HG03064 (cell line): Measurements from ENCODE around the gene SAMD4B.
"Not testable (repeated sequence)": the region's sequence is repeated elsewhere in the genome, so short reads cannot be mapped to it uniquely, and the experiment has no call there.

Source experiments
- ATAC-seq: cut with Tn5 transposase; IDR thresholded peaks from one replicate; pipeline ENCODE4 v1.9.1; 2021; ENCODE audit warnings: low read depth; ENCODE audit not compliant: unreplicated experiment

SAMD4B gene

DNA sequence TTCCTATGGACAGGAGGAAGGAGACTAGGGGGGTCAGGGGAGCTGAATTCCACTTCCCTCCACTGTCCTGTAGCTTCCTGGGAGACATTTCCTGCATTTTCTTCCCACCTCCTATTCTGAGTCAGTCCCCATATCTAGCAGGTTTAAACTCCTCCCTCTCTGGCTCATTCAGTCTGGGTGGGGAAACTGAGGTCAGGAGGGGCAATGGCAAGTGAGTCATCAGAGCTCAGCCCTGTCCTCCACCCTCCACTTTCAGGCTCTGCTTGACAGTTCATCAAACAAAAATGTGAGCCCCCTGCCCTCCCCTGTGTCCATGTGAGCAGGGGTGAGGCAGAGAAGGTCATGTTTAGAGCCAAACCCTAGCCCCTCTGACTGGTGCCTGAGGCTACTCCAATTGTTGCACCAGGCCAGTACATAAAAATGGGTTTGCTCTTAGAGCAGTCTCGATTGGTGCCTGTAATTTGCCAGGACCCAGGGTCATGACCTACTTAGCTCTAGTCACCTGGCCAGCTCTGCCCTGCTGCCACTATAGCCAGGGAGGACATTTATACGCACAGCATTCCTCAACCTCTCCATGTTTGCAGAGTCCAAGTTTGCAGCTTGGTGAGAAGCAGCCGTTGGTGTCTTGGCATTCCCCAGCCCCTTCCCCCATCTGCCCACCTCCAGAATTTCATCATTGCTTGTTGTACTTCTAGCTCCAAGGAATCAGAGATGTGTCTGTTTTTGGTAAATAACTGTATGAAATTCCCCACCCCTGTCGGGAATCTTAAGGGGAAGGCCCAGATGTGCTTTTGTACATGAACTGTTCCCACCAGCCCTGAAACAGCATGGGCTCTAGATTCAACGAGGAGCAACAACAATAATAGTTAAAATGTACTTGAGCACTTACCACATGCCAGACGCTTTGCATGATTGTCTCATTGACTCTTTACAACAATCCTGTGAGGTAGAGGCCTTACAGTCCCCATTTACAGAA is 20.7 kb downstream of the SAMD4B start:
- ATAC-seq = no peak

DNA sequence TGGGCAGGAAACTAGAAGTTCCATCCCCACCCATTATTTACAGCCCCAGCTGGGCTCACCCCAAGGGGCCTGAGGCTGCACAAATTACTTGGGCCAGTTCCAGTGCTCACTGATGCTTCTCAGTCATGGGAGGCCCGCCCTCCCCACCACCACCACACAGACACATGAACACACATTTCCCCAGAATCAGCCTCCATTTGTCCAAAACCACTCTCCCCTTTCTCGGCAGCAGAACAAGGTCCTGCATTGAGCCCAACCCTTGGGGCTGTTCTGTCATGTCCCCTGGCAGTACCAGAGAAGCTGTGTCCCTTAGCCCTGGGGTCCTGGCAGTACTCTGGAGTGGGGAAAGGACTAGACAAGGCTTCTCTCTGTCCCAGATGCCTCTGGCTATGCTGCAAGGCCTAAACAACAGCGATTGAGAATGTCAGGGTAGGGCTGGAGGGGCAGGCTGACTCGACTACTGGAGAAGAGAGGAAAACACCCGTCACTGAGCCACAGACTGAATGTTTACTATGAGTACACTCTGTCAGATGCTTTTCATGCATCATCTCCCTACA is 21.8 kb downstream of the SAMD4B start:
- ATAC-seq = no peak

- ATAC-seq = no peak
These were observed 23.3 kb downstream of the SAMD4B start for GRCh38 chr19:39365531-39365930.

DNA sequence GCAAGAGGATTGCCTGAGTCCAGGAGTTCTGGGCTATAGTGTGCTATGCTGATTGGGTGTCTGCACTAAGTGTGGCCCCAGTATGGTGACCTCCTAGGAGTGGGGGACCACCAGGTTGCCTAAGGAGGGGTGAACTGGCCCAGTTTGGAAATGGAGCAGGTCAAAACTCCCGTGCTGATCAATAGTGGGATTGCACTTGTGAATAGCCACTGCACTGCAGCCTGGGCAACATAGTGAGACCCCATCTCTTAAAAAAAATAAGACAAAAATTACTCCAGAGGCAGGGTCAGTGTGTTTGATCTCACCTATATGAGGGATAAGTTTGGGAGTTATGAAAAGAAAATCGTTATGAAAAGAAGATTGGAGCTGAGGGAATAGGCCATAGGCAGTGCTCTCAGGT is 27.0 kb downstream of the SAMD4B start:
- ATAC-seq = no peak

GRCh38 chr19:39370735-39371134 is 28.5 kb downstream of the SAMD4B start:
- ATAC-seq = no peak

DNA sequence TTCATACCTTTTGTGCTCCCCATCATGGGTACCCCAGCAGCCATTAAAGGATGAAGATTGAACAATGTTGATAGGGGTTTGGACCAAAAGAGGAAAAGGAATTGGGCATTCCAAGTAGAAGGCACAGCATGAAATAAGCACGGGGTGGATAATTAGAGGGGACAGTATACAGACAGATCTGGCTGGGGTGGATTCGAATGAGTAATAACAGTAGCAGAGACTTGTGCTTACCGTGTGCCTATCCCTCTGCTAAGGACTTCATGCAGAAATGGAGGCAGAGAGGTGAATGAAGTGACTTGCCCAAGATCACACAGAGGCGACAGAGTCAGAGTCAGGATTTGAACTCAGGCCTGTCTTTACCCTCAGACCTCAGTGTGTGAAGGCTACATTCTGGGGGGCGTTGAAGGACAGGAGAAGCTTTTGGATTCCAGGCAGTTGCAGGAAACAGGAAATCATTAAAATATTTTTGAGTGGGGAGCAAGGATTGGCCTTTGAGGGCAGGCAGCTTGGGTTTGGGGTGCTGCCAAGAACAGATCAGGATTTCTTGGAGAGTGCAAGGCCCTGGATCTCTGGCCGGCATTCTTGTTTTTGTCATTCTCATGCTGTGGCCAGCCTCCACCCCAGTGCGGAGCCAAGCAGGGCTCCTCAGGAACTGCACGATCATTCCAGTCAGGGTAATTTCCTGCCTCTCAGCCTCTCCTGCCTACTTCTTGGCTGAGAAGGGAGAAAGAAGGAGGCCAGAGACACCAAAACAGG is 30.0 kb downstream of the SAMD4B start:
- ATAC-seq = no peak

DNA sequence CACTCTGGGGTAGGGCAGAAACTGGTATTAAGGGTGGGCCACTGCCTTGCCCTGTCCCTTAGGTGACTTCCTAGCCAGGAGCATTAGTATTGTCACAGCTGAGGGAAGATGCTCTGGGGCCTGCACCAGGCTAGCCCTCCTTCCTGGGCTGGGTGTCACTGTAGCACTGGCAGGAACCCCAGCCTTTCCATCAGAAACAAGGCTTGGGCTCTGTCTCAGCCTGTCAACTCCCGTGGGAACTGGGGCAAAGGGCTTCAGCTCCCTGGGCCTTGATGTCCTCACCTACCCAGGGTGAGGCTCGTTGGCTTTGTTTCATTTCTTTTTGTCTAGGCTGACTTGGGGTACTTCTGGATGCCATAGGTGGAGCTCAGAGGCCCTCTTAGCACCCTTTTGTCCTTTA is 30.7 kb downstream of the SAMD4B start:
- no peak for ATAC-seq

DNA sequence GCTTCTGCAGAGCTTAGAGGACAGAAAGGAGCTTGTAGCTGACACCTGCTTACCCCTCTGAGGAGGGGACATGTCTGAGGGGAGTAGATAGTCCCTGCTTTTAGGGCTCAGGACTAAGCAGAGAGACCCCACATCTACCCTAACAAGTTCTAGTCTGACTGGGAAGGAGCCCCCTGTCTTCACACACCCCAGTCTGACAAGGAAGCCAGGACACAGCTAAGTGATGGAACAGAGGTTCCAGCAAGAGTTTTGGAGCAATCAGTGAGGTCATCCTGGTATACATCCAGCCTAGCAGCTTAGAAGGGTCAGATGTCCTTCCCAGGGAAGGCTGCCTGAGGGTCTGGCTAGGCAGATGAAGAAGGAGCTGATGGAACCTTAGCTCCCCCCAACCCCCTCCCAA is 33.7 kb downstream of the SAMD4B start:
- no peak for ATAC-seq

- no peak for ATAC-seq
These were observed 35.4 kb downstream of the SAMD4B start for GRCh38 chr19:39377373-39378362.

DNA sequence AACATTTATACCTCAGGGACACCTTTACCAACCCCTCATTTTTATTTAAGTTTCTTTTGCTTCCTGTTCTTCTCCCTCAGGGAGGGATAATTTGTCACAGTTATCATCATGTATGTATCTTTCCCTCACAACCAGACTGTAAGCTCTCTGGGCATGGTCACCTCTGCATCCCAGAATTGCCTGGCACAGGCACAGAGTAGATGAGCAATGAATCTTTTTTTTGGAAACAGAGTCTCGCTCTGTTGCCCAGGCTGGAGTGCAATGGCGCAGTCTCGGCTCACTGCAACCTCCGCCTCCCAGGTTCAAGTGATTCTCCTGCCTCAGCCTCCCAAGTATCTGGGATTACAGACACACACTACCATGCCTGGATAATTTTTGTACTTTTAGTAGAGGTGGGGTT is 37.1 kb downstream of the SAMD4B start:
- not testable (repeated sequence) for ATAC-seq

GRCh38 chr19:39379865-39380396 is 37.7 kb downstream of the SAMD4B start:
- ATAC-seq = no peak

DNA sequence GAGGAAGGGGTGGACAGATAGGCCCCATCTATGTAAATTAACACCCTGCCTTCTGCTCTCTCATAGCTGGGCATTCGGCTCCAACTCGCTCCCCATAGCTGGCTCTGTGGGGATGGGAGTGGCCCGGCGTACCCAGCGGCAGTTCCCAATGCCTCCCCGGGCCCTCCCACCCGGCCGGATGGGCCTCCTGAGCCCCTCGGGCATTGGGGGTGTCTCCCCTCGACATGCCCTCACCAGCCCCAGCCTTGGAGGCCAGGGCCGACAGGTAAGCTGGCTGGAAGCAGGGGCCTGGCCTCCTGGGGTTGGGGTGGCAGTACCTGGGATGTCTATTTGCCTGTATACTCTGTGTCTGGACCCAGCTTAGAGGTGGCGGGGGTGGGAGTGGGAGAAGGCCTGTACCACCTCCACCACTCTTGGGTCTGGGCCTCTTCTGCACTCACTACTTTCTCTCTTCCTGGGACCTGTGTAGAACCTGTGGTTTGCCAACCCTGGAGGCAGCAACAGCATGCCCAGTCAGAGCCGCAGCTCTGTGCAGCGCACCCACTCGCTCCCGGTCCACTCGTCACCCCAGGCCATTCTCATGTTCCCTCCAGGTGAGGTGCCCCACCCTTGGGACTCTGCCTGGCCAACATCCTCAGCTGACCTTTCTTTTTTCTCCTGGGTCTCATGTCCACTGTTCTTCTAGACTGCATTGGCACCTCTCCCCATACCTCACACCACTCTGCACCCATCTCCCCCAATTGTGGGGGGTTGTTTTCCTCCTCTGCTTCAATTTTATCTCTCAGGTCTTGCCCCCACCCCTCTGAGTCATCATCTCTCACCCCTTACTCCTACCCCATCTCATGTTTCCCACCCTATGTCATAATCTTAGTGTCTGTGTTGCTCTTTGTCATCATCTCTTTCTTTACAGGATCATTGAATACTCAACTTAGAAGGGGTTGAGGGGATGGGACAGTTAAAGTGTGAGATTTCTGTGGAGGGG is 38.6 kb downstream of the SAMD4B start:
- ATAC-seq = no peak

DNA sequence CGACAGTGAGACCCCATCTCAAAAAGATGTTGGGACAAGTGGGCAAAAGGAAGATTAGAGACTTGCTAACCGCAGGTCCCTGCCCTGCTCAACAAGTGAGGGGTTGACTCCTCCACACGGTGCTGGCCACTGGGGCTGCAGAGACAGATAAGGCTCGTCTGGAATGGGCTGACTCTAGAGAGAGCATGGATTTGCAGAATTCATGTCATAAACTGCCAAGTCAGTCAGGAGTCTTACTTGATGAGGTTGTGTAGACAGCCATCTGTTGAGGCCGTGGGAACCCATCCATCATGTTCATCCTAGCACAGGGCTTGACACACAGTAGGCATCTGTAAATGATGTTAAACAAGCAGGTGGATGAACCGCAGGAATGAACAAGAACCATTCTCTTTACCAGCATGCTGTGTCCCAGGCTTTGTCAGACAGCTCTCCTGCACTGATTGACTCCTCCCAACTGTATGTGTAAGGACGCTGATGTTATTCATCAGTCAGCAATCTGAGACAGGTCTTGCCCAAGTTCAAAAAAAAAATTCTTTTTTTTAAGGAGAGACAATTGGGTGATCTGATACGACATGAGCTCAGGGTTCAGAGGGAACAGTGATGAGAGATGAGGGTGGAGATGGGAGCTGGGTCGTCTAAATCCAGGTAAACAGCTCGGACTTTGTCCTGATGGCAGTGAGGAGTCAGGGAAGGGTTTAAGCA is 39.8 kb downstream of the SAMD4B start:
- no peak for ATAC-seq

DNA sequence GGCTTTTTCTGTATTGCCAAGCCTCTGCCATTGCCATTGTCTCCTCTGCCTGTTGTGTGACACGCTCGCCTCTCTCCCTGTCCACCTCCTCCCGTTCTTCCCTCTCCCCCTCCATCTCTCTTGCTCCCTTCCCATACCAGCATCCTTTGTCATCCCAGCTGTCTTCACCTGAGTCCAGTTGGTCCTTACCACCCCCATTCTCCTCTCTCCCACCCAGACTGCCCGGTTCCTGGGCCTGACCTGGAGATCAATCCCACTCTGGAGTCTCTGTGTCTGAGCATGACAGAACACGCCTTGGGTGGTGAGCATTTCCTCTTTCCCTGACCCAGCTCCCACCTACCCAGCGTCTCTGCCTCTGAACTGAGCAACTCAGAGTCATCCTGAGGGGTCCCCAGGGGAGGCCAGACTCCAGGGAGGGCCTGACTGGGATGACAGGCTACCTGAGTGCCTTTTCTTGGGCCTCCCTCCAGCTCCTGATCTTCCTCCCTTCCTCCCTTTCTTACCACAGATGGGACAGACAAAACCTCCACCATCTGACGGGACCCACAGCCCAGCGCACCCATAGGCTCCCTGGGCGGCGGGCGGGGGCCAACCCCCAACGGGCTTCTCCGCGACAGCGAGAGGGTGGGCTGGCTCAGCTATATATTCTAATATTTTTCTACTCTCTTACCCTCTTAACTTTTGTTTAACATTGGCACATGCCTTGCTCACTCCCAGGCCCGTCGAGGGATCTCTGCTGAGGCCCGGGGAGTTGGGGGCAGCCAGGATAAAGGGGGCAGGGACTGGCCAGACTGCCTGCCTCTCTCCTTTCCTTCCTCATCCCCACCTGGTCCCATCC is 41.0 kb downstream of the SAMD4B start:
- ATAC-seq = no peak

DNA sequence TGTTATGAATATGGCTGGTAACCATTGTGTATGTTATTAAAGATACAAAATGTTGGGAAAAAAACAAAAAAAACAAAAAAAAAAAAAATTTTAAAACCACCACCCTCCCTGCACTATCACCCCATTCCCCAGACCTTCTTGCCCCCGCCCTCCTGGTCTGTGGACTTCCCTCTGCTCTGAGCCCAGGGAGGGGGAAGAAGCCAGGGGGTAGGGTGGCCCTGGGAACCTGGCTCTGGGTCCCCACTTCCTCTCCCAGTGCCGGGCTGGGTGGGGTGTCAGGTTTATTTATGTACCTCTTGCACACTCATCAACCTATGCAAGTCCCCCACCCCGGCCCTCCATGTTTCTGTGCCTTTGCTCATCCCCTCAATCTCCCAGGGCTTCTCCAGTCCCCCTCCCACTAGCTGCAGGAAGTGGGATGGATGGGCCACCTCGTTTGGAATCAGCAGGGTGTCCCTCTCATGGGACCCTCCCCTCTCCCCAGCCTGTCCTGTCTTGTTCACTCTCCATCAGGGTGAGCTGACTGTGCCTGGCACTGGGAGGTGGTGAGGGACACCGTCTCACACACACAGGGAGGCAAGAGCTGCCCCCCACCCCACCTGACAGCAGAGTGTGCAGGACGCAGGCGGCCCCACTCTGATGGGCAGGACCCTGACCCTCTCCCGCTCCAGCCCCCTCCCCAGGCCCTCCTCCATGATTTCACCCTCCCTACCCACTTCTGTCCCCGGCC is 42.8 kb downstream of the SAMD4B start:
- no peak for ATAC-seq

DNA sequence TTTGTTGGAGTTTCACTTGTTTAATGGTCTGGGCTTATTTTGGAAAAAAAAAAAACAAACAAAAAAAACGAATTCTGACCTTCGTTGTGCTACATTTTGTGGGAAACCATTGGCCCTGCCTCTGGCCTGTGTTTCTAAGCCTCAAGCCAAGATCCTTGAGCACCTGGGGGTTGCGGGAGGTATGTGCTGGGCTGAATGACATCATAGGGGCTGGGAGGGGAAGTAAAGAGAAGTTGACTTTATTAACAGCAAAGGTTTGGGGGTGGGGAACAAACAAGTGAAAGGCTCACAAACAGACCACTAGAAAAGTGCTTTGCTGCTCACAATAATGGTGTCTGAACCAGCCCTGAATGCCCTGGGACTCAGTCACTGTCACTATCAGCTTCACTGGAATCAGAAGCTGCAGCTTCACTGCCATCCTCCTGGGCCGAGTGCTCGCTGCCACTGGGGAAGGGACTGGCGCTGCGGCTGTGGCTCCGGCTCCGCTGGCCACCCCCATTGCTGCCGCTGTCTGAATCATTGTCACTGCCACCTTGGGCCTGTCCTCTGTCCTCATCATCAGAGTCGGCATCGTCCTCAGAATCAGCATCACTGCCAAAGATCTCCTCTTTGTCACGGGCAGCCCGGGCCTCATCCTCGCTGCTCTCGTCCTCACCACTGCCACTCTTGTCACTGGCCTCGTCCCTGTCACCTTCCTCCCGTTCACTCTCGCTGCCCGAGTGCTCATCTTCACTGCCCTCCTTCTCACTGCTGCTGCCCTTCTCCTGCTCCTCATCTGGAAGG is 43.6 kb downstream of the SAMD4B start:
- no peak for ATAC-seq
